Upper lobe of left lung (tissue), 6 donors: Measurements from ENCODE around the gene HS3ST3A1. TPM values are rescaled to one million over a fixed set of nuclear protein-coding genes. Genes with fewer than 3 reads are reported as not detected.

Experiments
- ATAC-seq, 2 donors: fragments of 200-7000 bp; cut with Tn5 transposase; one replicate each; pipeline ENCODE4 v1.9.1; 2022; ENCODE audit warnings: mild to moderate bottlenecking in 2 of 2, moderate library complexity in 2 of 2; ENCODE audit not compliant: low FRiP score in 2 of 2
- DNase-seq, 2 donors: peaks; one replicate each; pipeline ENCODE4 v3.0.0-alpha.2; 2019 to 2020
- H3K27ac ChIP-seq, 4 donors: fragments of 200-600 bp; sonication (generic); one replicate each; pipeline ENCODE4 v1.5.1; 2016 to 2019
- H3K27me3 ChIP-seq, 4 donors: fragments of 200-600 bp; sonication (generic); one replicate each; pipeline ENCODE4 v1.5.1; 2017 to 2019
- H3K36me3 ChIP-seq, 4 donors: fragments of 200-600 bp; sonication (generic); one replicate each; pipeline ENCODE4 v1.5.1; 2016 to 2019
- H3K4me1 ChIP-seq, 4 donors: fragments of 200-600 bp; sonication (generic); one replicate each; pipeline ENCODE4 v1.5.1; 2018 to 2019
- H3K4me3 ChIP-seq, 4 donors: fragments of 200-600 bp; sonication (generic); one replicate each; pipeline ENCODE4 v1.5.1; 2017 to 2019; ENCODE audit warnings: mild to moderate bottlenecking in 2 of 4, moderate library complexity in 1 of 4
- H3K9me3 ChIP-seq, 4 donors: fragments of 200-600 bp; sonication (generic); one replicate each; pipeline ENCODE4 v1.5.1; 2018 to 2019
- CTCF ChIP-seq, 6 experiments: fragments of 450-650 bp in 4 of 6; fragments of 200-600 bp in 2 of 6; sonication (generic) in 2 of 6; IDR thresholded peaks; one replicate each; pipeline ENCODE4 v1.5.1; 2016 to 2019; ENCODE audit warnings: antibody characterized with exemption in 6 of 6
- EP300 ChIP-seq, 4 donors: sonication (generic); formaldehyde crosslinking; IDR thresholded peaks; one replicate each; pipeline ENCODE4 v1.5.1; 2017; ENCODE audit warnings: antibody characterized with exemption in 4 of 4, control low read depth in 2 of 4
- POLR2A ChIP-seq, 4 donors: fragments of 450-650 bp; IDR thresholded peaks; one replicate each; pipeline ENCODE4 v1.5.1; 2016 to 2017; ENCODE audit warnings: antibody characterized with exemption in 4 of 4, mild to moderate bottlenecking in 2 of 4
- POLR2AphosphoS5 ChIP-seq, 2 donors: sonication (generic); formaldehyde crosslinking; IDR thresholded peaks; one replicate each; pipeline ENCODE4 v1.5.1; 2017; ENCODE audit warnings: antibody characterized with exemption in 2 of 2
- WGBS, 2 donors: methylation state at CpG; one replicate each; pipeline ENCODE4 v1.1.5; 2017 to 2018; 5-methylcytosine and 5-hydroxymethylcytosine counted together
- total RNA-seq, 6 donors: library from RNA; depleted of rRNA in 4 of 6; stranded (reverse); fragments of >200 nt in 4 of 6; gene quantifications; one replicate each; pipeline versions ENCODE4 v1.1.0 to v1.2.1, GENCODE V29; 2016 to 2021
- donor health status: DM: no; HTN: no; CAD: no; lungs with moderate emphysema.
- donor health status: DM: no; HTN: yes; CAD: no; lungs with severe emphysema.

The HS3ST3A1 gene
- total RNA-seq, 6 donors from 2014 or later: 1.3 to 10.5 (median 2.2) TPM

GRCh38 chr17:13593757-13594156, 8.0 kb downstream of the HS3ST3A1 start:
- DNase-seq: no peak
- Histone ChIP-seq H3K4me3 (no peak overlapping the region), H3K27ac (no peak overlapping the region), H3K27me3 (no peaks in the 10 kb centered on the region), H3K4me1 (no peaks in the 10 kb centered on the region), H3K36me3 (no peaks in the 10 kb centered on the region), H3K9me3 (no peaks in the 10 kb centered on the region)
- 81 to 83% methylated on average over 10 of the region's 10 CpGs for WGBS, 2 donors
- no peak for ATAC-seq
- TF ChIP-seq POLR2AphosphoS5 (IDR thresholded peaks at IDR 0.05) (no peak), EP300 (IDR thresholded peaks at IDR 0.05) (no peak), CTCF (IDR thresholded peaks at IDR 0.05) (no peak), POLR2A (IDR thresholded peaks at IDR 0.05) (no peak)

GRCh38 chr17:13593021-13593751, 8.5 kb downstream of the HS3ST3A1 start:
- Histone ChIP-seq H3K9me3 (no peaks in the 10 kb centered on the region), H3K27ac (no peak overlapping the region), H3K4me3 (no peak overlapping the region), H3K4me1 (no peaks in the 10 kb centered on the region), H3K36me3 (no peaks in the 10 kb centered on the region), H3K27me3 (no peaks in the 10 kb centered on the region)
- DNase-seq (no peak), ATAC-seq (no peak)
- WGBS, 2 donors: 73 to 82% methylated on average over 10 of the region's 10 CpGs
- no peak for TF ChIP-seq CTCF (IDR thresholded peaks at IDR 0.05)
- no peak for TF ChIP-seq POLR2AphosphoS5 (IDR thresholded peaks at IDR 0.05)

- Histone ChIP-seq H3K9me3 (no peaks in the 10 kb centered on the region), H3K36me3 (no peaks in the 10 kb centered on the region), H3K4me3 (no peak overlapping the region), H3K27ac (no peak overlapping the region), H3K27me3 (no peaks in the 10 kb centered on the region), H3K4me1 (no peaks in the 10 kb centered on the region)
- 66 to 76% methylated on average over 7 of the region's 7 CpGs for WGBS, 2 donors
- DNase-seq (no peak), ATAC-seq (no peak)
- TF ChIP-seq POLR2AphosphoS5 (IDR thresholded peaks at IDR 0.05) (no peak), CTCF (IDR thresholded peaks at IDR 0.05) (no peak), EP300 (IDR thresholded peaks at IDR 0.05) (no peak), POLR2A (IDR thresholded peaks at IDR 0.05) (no peak)
These were observed 9.3 kb downstream of the HS3ST3A1 start for GRCh38 chr17:13592427-13592826.

GRCh38 chr17:13590441-13590840, 11.3 kb downstream of the HS3ST3A1 start:
- H3K4me3 ChIP-seq: no peak overlapping the region
- no peak for DNase-seq
- H3K9me3 ChIP-seq: no peaks in the 10 kb centered on the region
- TF ChIP-seq EP300 (IDR thresholded peaks at IDR 0.05): no peak
- no peak for TF ChIP-seq CTCF (IDR thresholded peaks at IDR 0.05)
- TF ChIP-seq POLR2AphosphoS5 (IDR thresholded peaks at IDR 0.05): no peak
- no peak for TF ChIP-seq POLR2A (IDR thresholded peaks at IDR 0.05)
- WGBS, 2 donors: 68 to 70% methylated on average over 1 of the region's 1 CpG
- no peak for ATAC-seq
- H3K27ac ChIP-seq: no peak overlapping the region
- no peaks in the 10 kb centered on the region for H3K27me3 ChIP-seq
- no peaks in the 10 kb centered on the region for H3K36me3 ChIP-seq
- no peaks in the 10 kb centered on the region for H3K4me1 ChIP-seq

GRCh38 chr17:13589658-13590057, 12.1 kb downstream of the HS3ST3A1 start:
- no peak for DNase-seq
- no peak for TF ChIP-seq POLR2A (IDR thresholded peaks at IDR 0.05)
- no peak for TF ChIP-seq CTCF (IDR thresholded peaks at IDR 0.05)
- no peak for TF ChIP-seq POLR2AphosphoS5 (IDR thresholded peaks at IDR 0.05)
- no peak for TF ChIP-seq EP300 (IDR thresholded peaks at IDR 0.05)
- ATAC-seq: no peak
- no peak overlapping the region for H3K4me3 ChIP-seq
- WGBS, 2 donors: 37 to 44% methylated on average over 6 of the region's 6 CpGs
- no peak overlapping the region for H3K27ac ChIP-seq
- no peaks in the 10 kb centered on the region for H3K9me3 ChIP-seq
- no peaks in the 10 kb centered on the region for H3K36me3 ChIP-seq
- no peaks in the 10 kb centered on the region for H3K27me3 ChIP-seq
- no peaks in the 10 kb centered on the region for H3K4me1 ChIP-seq
